Nephron (organoid): Measurements from ENCODE around the gene ITPR1.

ENCODE experiments used
- H3K27ac Mint-ChIP-seq, 3 experiments: 2 replicates each; pipeline ENCODE4 v1.8.0; 2020; ENCODE audit warnings: mixed read lengths in 3 of 3, mild to moderate bottlenecking in 2 of 3, moderate library complexity in 1 of 3
- H3K27me3 Mint-ChIP-seq: 2 replicates; pipeline ENCODE4 v1.8.0; 2021; ENCODE audit warnings: low read depth, mild to moderate bottlenecking, moderate library complexity, mixed read lengths
- H3K36me3 Mint-ChIP-seq: 2 replicates; pipeline ENCODE4 v1.8.0; 2020; ENCODE audit warnings: low read depth, mixed read lengths
- H3K4me1 Mint-ChIP-seq: 2 replicates; pipeline ENCODE4 v1.8.0; 2020; ENCODE audit warnings: mixed read lengths
- H3K4me3 Mint-ChIP-seq, 3 experiments: 2 replicates each; pipeline ENCODE4 v1.8.0; 2020; ENCODE audit warnings: mild to moderate bottlenecking in 3 of 3, mixed read lengths in 3 of 3, moderate library complexity in 2 of 3
- H3K9me3 Mint-ChIP-seq: 2 replicates; pipeline ENCODE4 v1.8.0; 2020; ENCODE audit warnings: mixed read lengths
- TF ChIP-seq, protein P1 (sequence below), 3 experiments: fragments of 200-600 bp; sonication (generic); IDR thresholded peaks; one replicate each; pipeline ENCODE4 v1.5.0; 2021; ENCODE audit warnings: antibody characterized with exemption in 3 of 3; ENCODE audit not compliant: unreplicated experiment in 3 of 3

The ITPR1 gene

GRCh38 chr3:4466741-4467521 is 26.2 kb upstream of the ITPR1 start, which contains the start of gene SUMF1:
Gene SUMF1 (minus strand): TSS chr3:4467269. CDS start chr3:4467245, 24 bp downstream.
- Mint-ChIP-seq H3K27me3 (no peaks in the 10 kb centered on the region), H3K27ac (peak within 1 kb of the TSS; percentile 89 to 96 (median 91))

DNA sequence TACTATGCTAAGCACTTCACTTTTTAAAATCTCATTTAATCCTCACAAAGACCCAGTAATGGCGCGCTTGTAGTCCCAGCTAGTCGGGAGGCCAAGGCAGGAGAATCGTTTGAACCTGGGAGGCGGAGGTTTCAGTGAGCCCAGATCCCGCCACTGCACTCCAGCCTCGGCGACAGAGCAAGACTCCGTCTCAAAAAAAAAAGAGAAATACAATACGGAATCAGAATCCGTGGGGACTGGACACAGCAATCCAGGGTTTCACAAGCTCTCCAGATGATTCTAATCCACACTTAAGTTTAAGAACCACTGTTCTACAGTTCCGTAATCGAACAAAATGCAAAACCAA is 25.7 kb upstream of the ITPR1 start:
- no peaks in the 10 kb centered on the region for H3K9me3 Mint-ChIP-seq
- no peaks in the 10 kb centered on the region for H3K27me3 Mint-ChIP-seq
- peak overlapping the region; percentile 89 to 96 (median 91) for H3K27ac Mint-ChIP-seq
- TF ChIP-seq, protein P1, sequence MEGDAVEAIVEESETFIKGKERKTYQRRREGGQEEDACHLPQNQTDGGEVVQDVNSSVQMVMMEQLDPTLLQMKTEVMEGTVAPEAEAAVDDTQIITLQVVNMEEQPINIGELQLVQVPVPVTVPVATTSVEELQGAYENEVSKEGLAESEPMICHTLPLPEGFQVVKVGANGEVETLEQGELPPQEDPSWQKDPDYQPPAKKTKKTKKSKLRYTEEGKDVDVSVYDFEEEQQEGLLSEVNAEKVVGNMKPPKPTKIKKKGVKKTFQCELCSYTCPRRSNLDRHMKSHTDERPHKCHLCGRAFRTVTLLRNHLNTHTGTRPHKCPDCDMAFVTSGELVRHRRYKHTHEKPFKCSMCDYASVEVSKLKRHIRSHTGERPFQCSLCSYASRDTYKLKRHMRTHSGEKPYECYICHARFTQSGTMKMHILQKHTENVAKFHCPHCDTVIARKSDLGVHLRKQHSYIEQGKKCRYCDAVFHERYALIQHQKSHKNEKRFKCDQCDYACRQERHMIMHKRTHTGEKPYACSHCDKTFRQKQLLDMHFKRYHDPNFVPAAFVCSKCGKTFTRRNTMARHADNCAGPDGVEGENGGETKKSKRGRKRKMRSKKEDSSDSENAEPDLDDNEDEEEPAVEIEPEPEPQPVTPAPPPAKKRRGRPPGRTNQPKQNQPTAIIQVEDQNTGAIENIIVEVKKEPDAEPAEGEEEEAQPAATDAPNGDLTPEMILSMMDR (IDR thresholded peaks at IDR 0.05; ENCODE audit: unreplicated experiment in 3 of 3), result no peak
- peaks cover 11% of the 10 kb centered on the region for H3K4me1 Mint-ChIP-seq
- H3K4me3 Mint-ChIP-seq, result peak overlapping the region; percentile 93 to 95 (median 94)
- no peaks in the 10 kb centered on the region for H3K36me3 Mint-ChIP-seq

More at GRCh38 chr3:4466741-4467521, 26.2 kb upstream of the ITPR1 start, which contains the start of gene SUMF1:
- Mint-ChIP-seq H3K4me3 (peak within 1 kb of the TSS; percentile 93 to 95 (median 94)), H3K9me3 (no peaks in the 10 kb centered on the region), H3K36me3 (no peaks in the 10 kb centered on the region), H3K4me1 (peaks cover 11% of the 10 kb centered on the region)
- TF ChIP-seq, protein P1 (IDR thresholded peaks at IDR 0.05; ENCODE audit: unreplicated experiment in 3 of 3), result no peak

- H3K9me3 Mint-ChIP-seq, result no peaks in the 10 kb centered on the region
- peaks cover 4% of the 10 kb centered on the region for H3K4me1 Mint-ChIP-seq
- TF ChIP-seq, protein P1 (IDR thresholded peaks at IDR 0.05; ENCODE audit: unreplicated experiment in 3 of 3), result no peak
- peak overlapping the region in 1 of 3 experiments; percentile 51 for H3K27ac Mint-ChIP-seq
- H3K4me3 Mint-ChIP-seq, result no peak overlapping the region
- H3K27me3 Mint-ChIP-seq, result no peaks in the 10 kb centered on the region
- no peaks in the 10 kb centered on the region for H3K36me3 Mint-ChIP-seq
These were observed 21.2 kb upstream of the ITPR1 start for GRCh38 chr3:4471907-4472306.

DNA sequence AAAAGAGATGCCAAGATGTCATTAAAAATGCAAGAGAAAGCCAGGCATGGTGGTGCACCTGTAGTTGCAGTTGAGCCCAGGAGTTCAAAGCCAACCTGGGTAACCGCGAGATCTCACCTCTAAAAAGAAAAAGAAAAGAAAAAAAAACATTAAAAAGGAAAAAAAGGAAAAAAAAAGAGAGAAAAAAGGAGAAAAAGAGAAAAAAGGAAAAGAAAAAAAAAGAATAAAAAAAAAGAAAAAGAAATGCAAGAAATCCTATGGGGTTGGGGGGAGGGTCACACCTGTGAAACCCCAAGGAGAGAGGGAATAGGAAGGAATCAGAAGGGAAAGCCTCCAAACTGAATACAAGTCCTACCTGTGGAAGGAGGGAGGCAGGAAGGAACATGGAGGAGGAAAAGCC is 20.8 kb upstream of the ITPR1 start:
- Mint-ChIP-seq H3K4me3 (no peak overlapping the region), H3K9me3 (no peaks in the 10 kb centered on the region), H3K27ac (peak overlapping the region in 1 of 3 experiments; percentile 51), H3K36me3 (no peaks in the 10 kb centered on the region), H3K27me3 (no peaks in the 10 kb centered on the region), H3K4me1 (peaks cover 1% of the 10 kb centered on the region)
- TF ChIP-seq, protein P1 (IDR thresholded peaks at IDR 0.05; ENCODE audit: unreplicated experiment in 3 of 3), result no peak

DNA sequence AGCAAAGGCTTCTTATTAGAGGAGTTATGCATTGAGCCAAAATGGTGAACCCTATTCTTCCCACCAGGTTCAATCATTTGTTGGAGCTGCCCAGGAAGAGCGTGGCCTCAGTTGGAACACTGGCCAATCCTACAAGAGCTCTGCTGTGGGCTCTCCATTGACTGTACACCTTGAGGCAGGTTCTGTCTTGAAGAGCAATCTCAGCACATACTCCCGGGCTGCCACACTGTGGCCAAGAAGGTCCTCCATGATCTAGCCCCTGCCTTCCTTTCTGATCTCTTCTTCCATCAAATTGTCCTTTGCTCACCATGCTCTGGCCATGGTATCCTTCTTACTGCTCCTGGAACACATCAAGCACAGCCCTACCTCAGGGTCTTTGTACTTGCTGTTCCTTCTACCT is 20.4 kb upstream of the ITPR1 start:
- Mint-ChIP-seq H3K9me3 (no peaks in the 10 kb centered on the region), H3K4me3 (no peak overlapping the region), H3K27ac (no peak overlapping the region), H3K36me3 (no peaks in the 10 kb centered on the region), H3K27me3 (no peaks in the 10 kb centered on the region), H3K4me1 (no peaks in the 10 kb centered on the region)
- TF ChIP-seq, protein P1 (IDR thresholded peaks at IDR 0.05; ENCODE audit: unreplicated experiment in 3 of 3), result no peak
